Lower leg skin (tissue), 4 donors: ENCODE results near the gene NUDT22. TPM values are rescaled to one million over a fixed set of nuclear protein-coding genes. Genes with fewer than 3 reads are reported as not detected.
A peak's percentile ranks its signal among the peaks of the same experiment; 100 is the strongest.

ENCODE experiments used
- DNase-seq, 2 donors: peaks; one replicate each; pipeline ENCODE4 v3.0.0-alpha.2; 2019; ENCODE audit warnings: low spot score in 2 of 2
- H3K4me3 ChIP-seq: fragments of 200-600 bp; sonication (generic); 2 replicates; pipeline ENCODE4 v1.5.1; 2017; ENCODE audit warnings: mild to moderate bottlenecking, low read depth; ENCODE audit not compliant: poor library complexity, severe bottlenecking
- POLR2A ChIP-seq, 2 donors: fragments of 450-650 bp; IDR thresholded peaks; one replicate each; pipeline ENCODE4 v1.6.1; 2016 to 2017; ENCODE audit warnings: antibody characterized with exemption in 2 of 2, mild to moderate bottlenecking in 1 of 2, moderate library complexity in 1 of 2
- whole genome bisulfite sequencing, 2 donors: methylation state at CpG; one replicate each; pipeline ENCODE4 v1.1.5; 2018; 5-methylcytosine and 5-hydroxymethylcytosine counted together
- intact Hi-C: fragments of 100-400 bp; cut with DNase I; formaldehyde crosslinking; loops from one replicate; pipeline ENCODE4 v1.15.0; 2023; ENCODE audit warnings: low total_unique reads
- total RNA-seq, 4 donors: library from RNA; depleted of rRNA; stranded (reverse); fragments of >200 nt; gene quantifications; one replicate each; pipeline ENCODE4 v1.1.0, GENCODE V29; 2016
- TF ChIP-seq, protein P1 (sequence below), 3 donors: fragments of 450-650 bp; IDR thresholded peaks; one replicate each; pipeline ENCODE4 v1.5.1; 2016; ENCODE audit warnings: antibody characterized with exemption in 3 of 3, mild to moderate bottlenecking in 3 of 3, moderate library complexity in 2 of 3

The NUDT22 gene
- total RNA-seq, 4 donors from 2014 or later: 44.7 to 75.6 (median 68.3) TPM

- TF ChIP-seq, protein P1, sequence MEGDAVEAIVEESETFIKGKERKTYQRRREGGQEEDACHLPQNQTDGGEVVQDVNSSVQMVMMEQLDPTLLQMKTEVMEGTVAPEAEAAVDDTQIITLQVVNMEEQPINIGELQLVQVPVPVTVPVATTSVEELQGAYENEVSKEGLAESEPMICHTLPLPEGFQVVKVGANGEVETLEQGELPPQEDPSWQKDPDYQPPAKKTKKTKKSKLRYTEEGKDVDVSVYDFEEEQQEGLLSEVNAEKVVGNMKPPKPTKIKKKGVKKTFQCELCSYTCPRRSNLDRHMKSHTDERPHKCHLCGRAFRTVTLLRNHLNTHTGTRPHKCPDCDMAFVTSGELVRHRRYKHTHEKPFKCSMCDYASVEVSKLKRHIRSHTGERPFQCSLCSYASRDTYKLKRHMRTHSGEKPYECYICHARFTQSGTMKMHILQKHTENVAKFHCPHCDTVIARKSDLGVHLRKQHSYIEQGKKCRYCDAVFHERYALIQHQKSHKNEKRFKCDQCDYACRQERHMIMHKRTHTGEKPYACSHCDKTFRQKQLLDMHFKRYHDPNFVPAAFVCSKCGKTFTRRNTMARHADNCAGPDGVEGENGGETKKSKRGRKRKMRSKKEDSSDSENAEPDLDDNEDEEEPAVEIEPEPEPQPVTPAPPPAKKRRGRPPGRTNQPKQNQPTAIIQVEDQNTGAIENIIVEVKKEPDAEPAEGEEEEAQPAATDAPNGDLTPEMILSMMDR (IDR thresholded peaks at IDR 0.05): no peak
- no peak for TF ChIP-seq POLR2A (IDR thresholded peaks at IDR 0.05)
- intact Hi-C loops: no loop called here
- no peak for DNase-seq
- 48 to 67% methylated on average over 6 to 12 of the region's 12 CpGs for WGBS, 2 donors
- H3K4me3 ChIP-seq: no peak overlapping the region
These were observed 11.4 kb downstream of the NUDT22 start for GRCh38 chr11:64237484-64237951.

- no peak for TF ChIP-seq POLR2A (IDR thresholded peaks at IDR 0.05)
- TF ChIP-seq, protein P1 (IDR thresholded peaks at IDR 0.05): no peak
- DNase-seq: no peak
- intact Hi-C loops: no loop called here
- H3K4me3 ChIP-seq: no peak overlapping the region
- 73 to 80% methylated on average over 9 of the region's 9 CpGs for WGBS, 2 donors
These were observed 12.0 kb downstream of the NUDT22 start for GRCh38 chr11:64238076-64238475.

- TF ChIP-seq, protein P1 (IDR thresholded peaks at IDR 0.05): no peak
- no peak for TF ChIP-seq POLR2A (IDR thresholded peaks at IDR 0.05)
- 71 to 87% methylated on average over 5 of the region's 5 CpGs for WGBS, 2 donors
- no peak for DNase-seq
- intact Hi-C loops: no loop called here
- no peak overlapping the region for H3K4me3 ChIP-seq
These were observed 12.9 kb downstream of the NUDT22 start for GRCh38 chr11:64238999-64239398.

DNA sequence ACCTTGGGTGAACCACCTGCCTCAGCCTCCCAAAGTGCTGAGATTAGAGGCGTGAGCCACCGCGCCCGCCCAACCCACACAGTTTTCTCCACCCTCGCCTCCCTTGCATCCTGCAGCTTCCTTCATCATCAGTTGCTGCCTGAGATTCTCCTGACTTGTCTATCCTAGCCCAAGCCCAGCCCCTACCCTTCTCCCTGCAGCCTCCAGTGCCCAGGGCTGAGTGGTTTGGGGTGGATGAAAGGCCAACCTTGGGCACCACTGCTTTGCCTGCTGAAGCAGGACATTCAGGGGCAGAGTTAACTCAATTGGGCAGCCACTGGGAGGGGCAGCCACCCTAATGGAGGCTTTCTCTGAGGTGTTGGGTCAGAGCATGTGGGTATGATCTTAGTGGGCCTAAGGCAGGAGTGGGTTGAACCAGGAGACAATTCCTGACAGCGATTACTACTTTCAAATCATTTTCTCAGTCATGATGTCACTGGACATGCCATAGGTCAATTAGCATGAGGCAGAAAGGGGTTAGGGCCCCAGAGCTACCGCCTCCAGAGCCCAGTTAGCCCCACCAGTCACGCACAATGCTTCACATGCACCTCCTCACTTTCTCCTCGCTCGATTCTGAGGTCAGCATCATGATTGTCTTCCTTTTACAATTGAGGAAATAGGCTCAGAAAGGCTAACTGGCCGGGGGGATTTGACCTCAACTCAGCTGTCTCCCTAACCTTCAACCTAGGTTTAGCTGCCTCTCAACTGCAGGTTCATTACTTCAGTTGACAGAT is 13.8 kb downstream of the NUDT22 start:
- no peak for DNase-seq
- 72 to 81% methylated on average over 11 of the region's 11 CpGs for WGBS, 2 donors
- intact Hi-C loops: no loop called here
- no peak overlapping the region for H3K4me3 ChIP-seq
- TF ChIP-seq, protein P1 (IDR thresholded peaks at IDR 0.05): no peak
- TF ChIP-seq POLR2A (IDR thresholded peaks at IDR 0.05): no peak

DNA sequence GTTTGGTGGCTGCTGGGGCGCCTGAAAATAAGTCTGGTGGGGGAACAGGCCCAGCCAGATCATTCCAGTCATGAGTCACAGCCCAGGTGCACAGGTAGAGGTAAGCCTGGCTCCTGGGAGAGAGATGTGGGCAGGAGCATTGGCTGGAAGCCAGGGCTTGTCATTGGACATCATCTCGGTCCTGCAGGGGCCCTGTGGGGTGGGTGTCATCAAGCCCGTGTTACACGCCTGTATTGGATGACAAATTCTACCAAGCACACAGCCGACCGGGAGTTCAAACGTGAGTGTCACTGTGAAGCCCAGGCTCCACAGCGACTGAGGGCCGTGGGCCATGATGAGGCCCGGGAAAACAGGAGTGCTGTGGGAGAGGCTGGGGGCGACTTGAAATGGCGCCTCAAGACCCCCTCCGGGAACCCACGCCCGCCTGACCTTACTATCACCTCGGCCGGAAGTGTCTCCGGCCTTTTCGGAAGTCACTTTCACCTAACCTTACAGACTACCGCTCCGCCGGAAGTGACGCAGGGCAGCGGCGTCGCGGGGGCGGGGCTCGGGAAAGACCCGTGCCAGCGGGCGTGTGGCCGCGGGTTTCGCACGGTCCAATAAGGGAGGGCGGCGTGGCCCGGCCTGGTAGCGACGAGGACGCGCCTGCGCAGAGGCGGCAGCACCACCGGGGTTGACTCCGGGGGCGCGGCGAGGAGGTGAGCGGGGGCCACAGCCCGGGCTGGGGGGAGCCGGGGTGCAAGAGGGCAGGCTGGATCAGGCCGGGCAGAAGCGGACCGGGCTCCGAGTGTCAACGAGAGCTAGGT is 14.6 kb downstream of the NUDT22 start, which contains the start of gene FKBP2:
Gene FKBP2 (plus strand): TSS at position 661 of the 806 bp plus-strand sequence. CDS start 1,293 bp downstream, outside the sequence.
- intact Hi-C loops: no loop called here
- WGBS, 2 donors: 1% methylated on average over 53 to 55 of the region's 58 CpGs
- DNase-seq: peak; percentile 96 to 99
- TF ChIP-seq POLR2A (IDR thresholded peaks at IDR 0.05): peak in 1 of 2 donors; percentile 72
- TF ChIP-seq, protein P1 (IDR thresholded peaks at IDR 0.05): peak in 1 of 3 donors; percentile 11
- H3K4me3 ChIP-seq: peak within 1 kb of the TSS; percentile 59
